ENCODE measurements around the gene MED13L.

MED13L gene

DNA sequence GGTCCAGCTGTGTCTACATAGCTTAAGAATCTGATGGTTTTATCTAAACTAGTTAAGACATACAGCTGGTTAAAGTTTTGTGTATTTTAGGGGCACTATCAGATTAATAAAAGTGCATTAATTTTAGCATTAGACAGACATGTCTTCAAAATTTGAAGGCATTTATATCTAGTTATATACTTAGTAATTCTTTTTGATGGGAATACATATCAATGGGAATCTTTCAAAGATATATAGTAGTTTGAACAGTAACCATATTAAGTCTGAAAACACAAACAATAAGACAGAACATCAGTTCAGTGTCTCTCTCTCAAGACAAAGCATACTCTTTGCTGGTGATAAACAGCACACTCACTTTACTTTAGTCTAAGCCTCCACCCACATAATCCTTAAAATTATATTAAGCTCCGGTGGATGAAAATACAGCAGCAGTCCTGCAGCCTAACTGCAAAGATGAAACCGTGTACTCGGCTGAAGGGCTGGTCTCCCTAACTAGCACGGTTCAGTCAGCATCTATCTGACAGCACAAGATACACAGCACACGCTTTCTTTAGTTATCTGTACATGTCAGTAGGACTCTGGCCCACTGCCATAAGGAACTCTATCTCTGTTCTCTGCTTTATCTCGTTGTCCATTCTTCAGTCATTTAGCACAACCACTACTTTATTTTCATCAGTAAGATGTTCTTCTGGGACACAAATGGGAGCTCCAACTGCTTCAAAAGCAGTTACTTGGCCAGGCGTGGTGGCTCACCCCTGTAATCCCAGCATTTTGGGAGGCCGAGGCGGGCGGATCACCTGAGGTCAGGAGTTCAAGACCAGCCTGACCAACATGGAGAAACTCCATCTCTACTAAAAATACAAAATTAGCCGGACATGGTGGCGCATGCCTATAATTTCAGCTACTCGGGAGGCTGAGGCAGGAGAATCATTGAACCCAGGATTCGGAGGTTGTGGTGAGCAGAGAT, 80.5 kb downstream of the MED13L start:
- in situ Hi-C loops (cut with MboI; ENCODE audit: low sequenced_read_pairs) = no loop called here
- no peak for DNase-seq (ENCODE audit: low spot score in 2 of 2)
- no peaks in the 10 kb centered on the region for H3K27me3 ChIP-seq (ENCODE audit: low read depth)
- no peaks in the 10 kb centered on the region for H3K9me3 ChIP-seq
- no peak overlapping the region for H3K4me3 ChIP-seq
- peaks cover 19% of the 10 kb centered on the region for H3K4me1 ChIP-seq
- H3K36me3 ChIP-seq (replicated peaks) = no peaks in the 10 kb centered on the region

DNA sequence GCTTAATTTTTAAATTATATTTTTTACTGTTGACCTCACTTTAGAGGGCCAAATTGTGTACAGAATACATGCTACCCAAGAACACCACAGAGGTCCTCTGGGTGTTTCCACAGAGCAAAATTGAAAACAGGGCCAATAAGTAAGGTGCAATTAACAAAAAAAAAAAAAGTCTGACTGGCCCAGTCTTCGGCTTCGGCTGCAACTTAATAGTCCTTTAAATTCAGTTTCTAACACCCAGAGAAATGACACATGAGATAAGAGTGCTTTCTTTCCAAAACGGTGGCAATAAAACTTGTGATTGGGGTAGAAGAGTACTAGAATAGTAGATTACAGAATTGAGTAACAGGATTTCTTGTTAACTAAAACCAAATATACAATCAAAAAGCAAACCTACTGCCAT, 81.3 kb downstream of the MED13L start:
- in situ Hi-C loops (cut with MboI; ENCODE audit: low sequenced_read_pairs) = no loop called here
- Histone ChIP-seq H3K36me3 (replicated peaks) (no peaks in the 10 kb centered on the region), H3K4me1 (peaks cover 19% of the 10 kb centered on the region)

DNA sequence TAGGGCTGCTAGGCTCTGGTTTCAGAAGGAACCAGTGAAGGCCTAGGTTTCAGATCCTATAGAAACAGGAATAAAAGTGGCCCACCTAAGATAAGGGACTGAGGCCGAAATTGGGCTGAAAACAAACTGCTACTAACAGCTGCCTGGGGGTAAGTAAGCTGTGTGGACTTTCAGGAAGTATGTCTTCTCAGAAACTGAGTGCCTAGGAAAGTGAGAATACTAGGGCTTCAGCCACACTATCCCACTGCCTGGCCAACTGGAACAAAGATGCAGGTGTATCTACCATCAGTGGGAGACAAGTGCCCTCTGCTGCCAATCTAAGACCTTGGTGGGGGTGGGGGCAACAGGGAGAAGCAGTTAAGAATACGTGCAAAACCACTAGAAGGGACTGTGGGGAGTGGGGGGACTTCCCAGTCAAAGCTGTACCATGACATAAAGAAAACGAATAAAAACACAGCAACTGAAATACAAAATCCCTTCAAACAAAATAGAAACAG, 82.5 kb downstream of the MED13L start:
- Histone ChIP-seq H3K9me3 (no peaks in the 10 kb centered on the region), H3K4me3 (no peak overlapping the region), H3K4me1 (peaks cover 14% of the 10 kb centered on the region), H3K36me3 (replicated peaks) (no peaks in the 10 kb centered on the region), H3K27me3 (ENCODE audit: low read depth) (no peaks in the 10 kb centered on the region)
- in situ Hi-C loops (cut with MboI; ENCODE audit: low sequenced_read_pairs) = no loop called here
- no peak for DNase-seq (ENCODE audit: low spot score in 2 of 2)

More for the DNA sequence above, 81.3 kb downstream of the MED13L start:
- H3K27me3 ChIP-seq (ENCODE audit: low read depth) = no peaks in the 10 kb centered on the region
- DNase-seq (ENCODE audit: low spot score in 2 of 2) = no peak
- no peaks in the 10 kb centered on the region for H3K9me3 ChIP-seq
- H3K4me3 ChIP-seq = no peak overlapping the region

DNA sequence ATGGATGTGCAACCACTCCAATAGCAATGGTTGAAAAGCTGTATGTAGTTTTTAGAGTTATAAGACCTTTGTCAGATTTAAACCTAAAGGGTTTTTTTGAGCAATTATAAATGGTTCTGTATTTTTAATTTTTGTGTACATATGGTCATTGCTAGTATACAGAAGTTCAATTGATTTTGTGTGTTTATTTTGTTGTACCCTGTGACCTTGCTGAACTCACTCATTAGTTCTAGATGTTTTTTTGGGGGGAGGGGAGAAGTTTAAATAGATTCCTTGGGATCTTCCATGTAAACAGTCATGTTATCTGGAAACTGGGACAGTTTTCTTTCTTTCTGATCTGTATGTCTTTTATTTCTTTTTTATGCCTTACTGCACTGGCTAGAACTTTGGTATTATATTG, 87.8 kb downstream of the MED13L start:
- in situ Hi-C loops (cut with MboI; ENCODE audit: low sequenced_read_pairs) = no loop called here
- H3K4me1 ChIP-seq = peaks cover 7% of the 10 kb centered on the region; the same call in 1 of the 2 replicates
- H3K9me3 ChIP-seq = no peaks in the 10 kb centered on the region
- H3K4me3 ChIP-seq = no peak overlapping the region
- H3K27me3 ChIP-seq (ENCODE audit: low read depth) = no peaks in the 10 kb centered on the region
- DNase-seq (ENCODE audit: low spot score in 2 of 2) = no peak
- H3K36me3 ChIP-seq (replicated peaks) = no peaks in the 10 kb centered on the region

DNA sequence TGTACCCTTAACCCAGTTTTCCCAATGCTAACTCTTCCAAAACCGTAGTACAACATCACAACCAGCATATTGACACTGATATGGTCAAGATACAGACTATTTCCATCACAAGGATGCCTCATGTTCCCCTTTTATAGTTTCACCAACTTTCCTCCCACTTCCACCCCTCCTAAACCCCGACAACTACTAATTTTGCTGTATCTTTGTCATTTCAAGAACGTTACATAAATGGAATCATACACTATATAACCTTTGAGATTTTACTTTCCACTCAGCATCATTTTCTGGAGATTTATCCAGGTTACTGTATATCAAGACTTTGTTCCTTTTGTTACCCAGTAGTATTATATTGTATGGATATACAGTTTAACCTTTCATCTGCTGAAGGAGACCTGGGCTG, 88.9 kb downstream of the MED13L start:
- Histone ChIP-seq H3K36me3 (replicated peaks) (no peaks in the 10 kb centered on the region), H3K4me1 (peaks cover 7% of the 10 kb centered on the region; the same call in 1 of the 2 replicates), H3K9me3 (no peaks in the 10 kb centered on the region), H3K27me3 (ENCODE audit: low read depth) (no peaks in the 10 kb centered on the region), H3K4me3 (no peak overlapping the region)
- in situ Hi-C loops (cut with MboI; ENCODE audit: low sequenced_read_pairs) = no loop called here
- no peak for DNase-seq (ENCODE audit: low spot score in 2 of 2)

DNA sequence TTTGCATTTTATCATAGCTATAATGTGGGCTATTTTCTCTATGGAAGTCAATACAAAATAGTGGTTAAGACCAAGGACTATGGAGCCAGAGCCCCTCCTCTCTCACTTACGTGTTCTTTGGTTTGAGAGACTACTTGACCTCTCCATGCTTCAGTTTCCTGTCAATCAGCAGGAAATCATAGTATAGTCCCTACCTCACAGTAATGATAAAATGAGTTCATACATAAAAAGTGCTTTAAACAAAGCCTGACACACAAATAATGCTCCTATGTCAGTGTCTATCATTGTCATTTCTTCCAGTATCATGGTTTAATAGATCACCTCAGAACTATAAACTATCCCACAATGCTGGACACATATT, 90.4 kb downstream of the MED13L start:
- H3K4me1 ChIP-seq = peaks cover 7% of the 10 kb centered on the region; the same call in 1 of the 2 replicates
- no peaks in the 10 kb centered on the region for H3K27me3 ChIP-seq (ENCODE audit: low read depth)
- DNase-seq (ENCODE audit: low spot score in 2 of 2) = no peak
- in situ Hi-C loops (cut with MboI; ENCODE audit: low sequenced_read_pairs) = no loop called here
- no peaks in the 10 kb centered on the region for H3K36me3 ChIP-seq (replicated peaks)
- H3K9me3 ChIP-seq = no peaks in the 10 kb centered on the region
- H3K4me3 ChIP-seq = no peak overlapping the region

DNA sequence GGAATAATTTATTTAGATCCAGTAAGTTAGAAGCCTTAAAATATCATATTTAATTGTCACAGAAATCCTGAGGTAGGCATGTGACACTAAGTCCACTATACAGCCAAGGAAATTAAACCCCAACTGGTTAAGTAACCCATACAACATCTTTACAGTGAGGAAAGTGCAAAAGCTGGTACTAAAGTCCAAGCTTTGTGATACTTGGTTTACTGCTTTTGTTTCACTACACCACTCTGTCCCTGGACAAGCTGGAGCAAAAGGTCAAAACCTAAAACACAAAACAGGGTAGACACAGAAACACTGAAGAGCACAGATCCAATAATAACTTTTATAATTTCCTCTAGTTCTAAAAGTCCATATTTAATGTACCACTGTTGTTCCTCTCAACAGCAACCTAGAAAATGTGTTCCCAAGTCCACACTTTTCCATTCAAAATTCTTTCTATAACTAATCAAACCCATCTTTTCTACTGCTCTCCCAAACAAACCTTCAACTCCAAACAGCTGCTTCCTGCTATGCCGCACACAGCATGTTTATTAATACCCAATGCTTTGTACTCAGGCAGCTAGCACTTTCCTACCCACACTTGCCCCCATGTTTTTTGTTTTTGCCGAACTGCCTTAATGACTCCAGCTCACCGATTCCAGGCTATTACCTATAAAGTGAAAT, 90.9 kb downstream of the MED13L start:
- no peak overlapping the region for H3K4me3 ChIP-seq

DNA sequence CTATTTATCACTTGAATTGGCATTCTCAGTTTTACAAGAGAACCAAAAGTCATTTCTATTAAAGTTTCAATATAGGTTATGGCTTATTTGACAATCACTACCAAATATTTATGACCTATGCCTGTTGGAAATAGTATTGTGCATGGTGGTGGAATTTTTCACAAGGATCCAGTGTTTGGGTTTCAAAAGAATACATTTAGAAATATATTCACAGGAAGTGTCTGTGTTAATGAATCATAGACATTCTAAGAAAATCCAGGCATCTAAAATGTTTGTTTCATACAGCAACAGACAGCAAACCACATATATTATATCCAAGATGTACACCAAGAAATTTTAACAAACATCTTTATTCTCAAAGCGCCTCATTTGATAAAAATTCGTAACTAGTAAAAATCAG, 92.7 kb downstream of the MED13L start:
- DNase-seq (ENCODE audit: low spot score in 2 of 2) = no peak

More for the DNA sequence above, 90.9 kb downstream of the MED13L start:
- no peaks in the 10 kb centered on the region for H3K9me3 ChIP-seq
- DNase-seq (ENCODE audit: low spot score in 2 of 2) = no peak
- H3K4me1 ChIP-seq = peaks cover 7% of the 10 kb centered on the region; the same call in 1 of the 2 replicates
- in situ Hi-C loops (cut with MboI; ENCODE audit: low sequenced_read_pairs) = no loop called here
- H3K27me3 ChIP-seq (ENCODE audit: low read depth) = no peaks in the 10 kb centered on the region
- no peaks in the 10 kb centered on the region for H3K36me3 ChIP-seq (replicated peaks)

DNA sequence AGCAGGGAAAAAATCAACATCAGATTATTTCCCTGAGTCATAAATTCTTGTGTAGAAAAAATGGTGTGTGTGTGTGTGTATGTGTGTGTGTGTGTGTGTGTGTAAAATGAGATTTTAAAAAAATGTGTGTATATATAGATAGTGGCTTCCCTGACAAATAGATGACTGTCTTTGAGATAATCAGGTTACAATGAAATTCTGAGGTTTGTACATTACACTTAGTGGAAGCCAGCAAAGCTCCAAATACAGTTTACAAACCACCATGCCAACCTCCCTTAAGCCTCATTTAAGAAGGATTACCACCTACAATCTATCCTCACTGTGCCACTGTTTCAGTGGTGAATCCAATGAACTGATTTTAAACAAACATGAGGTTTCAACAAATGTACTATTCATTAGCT, 93.8 kb downstream of the MED13L start:
- H3K36me3 ChIP-seq (replicated peaks) = no peaks in the 10 kb centered on the region
- no peaks in the 10 kb centered on the region for H3K9me3 ChIP-seq
- no peaks in the 10 kb centered on the region for H3K27me3 ChIP-seq (ENCODE audit: low read depth)
- H3K4me1 ChIP-seq = peaks cover 7% of the 10 kb centered on the region; the same call in 1 of the 2 replicates
- no peak for DNase-seq (ENCODE audit: low spot score in 2 of 2)
- in situ Hi-C loops (cut with MboI; ENCODE audit: low sequenced_read_pairs) = no loop called here
- no peak overlapping the region for H3K4me3 ChIP-seq

More for the DNA sequence above, 92.7 kb downstream of the MED13L start:
- Histone ChIP-seq H3K36me3 (replicated peaks) (no peaks in the 10 kb centered on the region), H3K4me1 (peaks cover 7% of the 10 kb centered on the region; the same call in 1 of the 2 replicates), H3K4me3 (no peak overlapping the region), H3K27me3 (ENCODE audit: low read depth) (no peaks in the 10 kb centered on the region), H3K9me3 (no peaks in the 10 kb centered on the region)
- in situ Hi-C loops (cut with MboI; ENCODE audit: low sequenced_read_pairs) = no loop called here

DNA sequence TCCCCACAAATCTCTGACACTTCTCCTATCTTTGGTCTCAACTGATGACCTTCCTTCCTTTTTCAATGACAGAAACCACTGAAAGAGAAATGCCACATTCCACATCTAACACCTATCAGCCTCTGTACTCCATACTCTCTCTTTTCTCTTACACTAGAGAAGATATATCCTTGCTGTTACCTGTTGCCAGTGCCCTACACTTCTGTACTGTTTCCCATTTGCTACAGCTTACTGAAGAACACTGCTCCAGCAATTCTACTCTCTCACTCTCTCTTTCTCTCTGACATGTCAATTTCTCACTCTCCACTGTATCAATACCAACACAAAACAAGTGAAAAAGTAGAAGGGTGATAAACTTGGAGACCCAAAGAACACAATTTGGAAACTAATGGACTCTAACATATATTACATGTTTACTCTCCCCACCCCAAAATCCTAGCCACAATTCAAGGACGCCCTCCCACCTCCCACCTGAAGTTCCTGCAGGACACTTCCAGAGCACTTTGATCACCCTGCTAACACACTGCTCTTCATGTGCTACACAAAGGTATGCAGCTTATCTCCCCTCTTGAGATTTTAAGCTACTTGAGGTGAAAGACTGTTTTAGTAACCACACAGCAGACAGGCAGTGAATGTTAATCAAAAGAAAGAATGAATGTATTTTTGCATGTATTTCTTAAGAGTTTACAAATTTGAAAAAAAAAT, 95.0 kb downstream of the MED13L start:
- no peaks in the 10 kb centered on the region for H3K27me3 ChIP-seq (ENCODE audit: low read depth)
- in situ Hi-C loops (cut with MboI; ENCODE audit: low sequenced_read_pairs) = no loop called here
- DNase-seq (ENCODE audit: low spot score in 2 of 2) = no peak
- H3K4me3 ChIP-seq = no peak overlapping the region
- H3K36me3 ChIP-seq (replicated peaks) = no peaks in the 10 kb centered on the region
- H3K9me3 ChIP-seq = no peaks in the 10 kb centered on the region
- no peaks in the 10 kb centered on the region; the same call in 1 of the 2 replicates for H3K4me1 ChIP-seq

DNA sequence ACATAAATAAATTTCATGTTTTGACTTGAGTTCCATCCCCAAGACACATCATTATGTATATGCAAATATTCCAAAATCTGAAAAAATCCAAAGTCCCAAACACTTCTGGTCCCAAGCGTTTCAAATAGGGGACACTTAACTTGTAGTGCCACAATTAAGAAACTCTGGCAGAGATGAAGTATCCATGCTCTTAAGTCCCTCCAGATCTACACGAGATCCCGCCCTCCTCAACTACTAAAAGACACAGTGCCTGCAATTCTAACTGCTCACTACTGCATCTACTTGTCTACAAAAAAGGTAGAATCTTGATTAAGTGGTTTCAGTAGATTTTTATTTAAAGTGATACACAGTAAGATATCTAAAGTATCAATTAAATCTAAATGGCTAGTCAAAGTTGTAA, 97.0 kb downstream of the MED13L start:
- Histone ChIP-seq H3K36me3 (replicated peaks) (no peaks in the 10 kb centered on the region), H3K4me1 (no peaks in the 10 kb centered on the region), H3K4me3 (no peak overlapping the region), H3K9me3 (no peaks in the 10 kb centered on the region), H3K27me3 (ENCODE audit: low read depth) (no peaks in the 10 kb centered on the region)
- DNase-seq (ENCODE audit: low spot score in 2 of 2) = no peak
- in situ Hi-C loops (cut with MboI; ENCODE audit: low sequenced_read_pairs) = no loop called here

DNA sequence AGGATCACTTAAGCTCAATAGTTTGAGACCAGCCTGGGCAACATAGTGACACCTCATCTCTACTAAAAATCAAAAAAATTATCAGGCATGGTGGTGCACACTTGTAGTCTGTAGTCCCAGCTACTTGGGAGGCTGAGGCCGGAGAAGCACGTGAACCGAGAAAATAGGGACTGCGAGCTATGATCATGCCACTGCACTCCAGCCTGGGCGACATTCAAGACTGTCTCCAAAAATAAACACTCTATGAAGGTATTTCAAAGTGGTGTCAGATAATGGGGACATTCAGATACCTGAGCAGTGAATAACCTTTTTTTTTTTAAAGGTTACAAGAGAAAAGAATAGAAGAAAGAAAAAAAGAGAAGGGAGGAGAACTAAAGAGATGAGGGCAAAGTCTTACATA, 98.1 kb downstream of the MED13L start:
- Histone ChIP-seq H3K9me3 (no peaks in the 10 kb centered on the region), H3K27me3 (ENCODE audit: low read depth) (no peaks in the 10 kb centered on the region), H3K36me3 (replicated peaks) (no peaks in the 10 kb centered on the region), H3K4me3 (no peak overlapping the region), H3K4me1 (no peaks in the 10 kb centered on the region)
- in situ Hi-C loops (cut with MboI; ENCODE audit: low sequenced_read_pairs) = no loop called here
- DNase-seq (ENCODE audit: low spot score in 2 of 2) = no peak

DNA sequence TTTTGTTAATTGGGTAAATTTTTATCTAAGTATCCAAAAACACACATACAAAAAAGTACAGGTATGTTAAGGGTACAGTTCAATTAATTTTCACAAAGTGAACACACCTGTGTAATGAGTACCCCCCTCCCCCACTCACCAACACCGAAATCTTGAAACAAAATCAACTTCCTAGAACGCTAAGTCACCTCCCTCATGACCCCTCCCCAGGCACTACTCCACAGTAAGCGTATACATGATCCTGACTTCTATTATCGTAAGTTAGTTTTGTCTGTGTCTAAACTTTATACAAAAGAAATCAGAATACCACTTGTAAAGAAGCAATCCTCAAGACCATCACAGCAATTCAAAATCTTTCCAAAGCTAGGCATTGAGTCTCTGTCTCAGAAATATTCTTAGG, 100.5 kb downstream of the MED13L start:
- in situ Hi-C loops (cut with MboI; ENCODE audit: low sequenced_read_pairs) = no loop called here
- no peaks in the 10 kb centered on the region for H3K9me3 ChIP-seq
- H3K36me3 ChIP-seq (replicated peaks) = no peaks in the 10 kb centered on the region

More for the DNA sequence above, 100.5 kb downstream of the MED13L start:
- H3K27me3 ChIP-seq (ENCODE audit: low read depth) = no peaks in the 10 kb centered on the region
- H3K4me1 ChIP-seq = peaks cover 6% of the 10 kb centered on the region; the same call in 1 of the 2 replicates
- H3K4me3 ChIP-seq = no peak overlapping the region
- no peak for DNase-seq (ENCODE audit: low spot score in 2 of 2)
